ENCODE data around the gene TMEM269. TPM values are rescaled to one million over a fixed set of nuclear protein-coding genes. Genes with fewer than 3 reads are reported as not detected.

Gene TMEM269
- polyA plus RNA-seq, 1 donor (not counting 4 experiments of a cell fraction or from before 2014, with no cell fraction given), result 0.12 TPM

- TF ChIP-seq EZH2 (IDR thresholded peaks at IDR 0.05; ENCODE audit: low read length), result no peak
- TF ChIP-seq, protein P1, sequence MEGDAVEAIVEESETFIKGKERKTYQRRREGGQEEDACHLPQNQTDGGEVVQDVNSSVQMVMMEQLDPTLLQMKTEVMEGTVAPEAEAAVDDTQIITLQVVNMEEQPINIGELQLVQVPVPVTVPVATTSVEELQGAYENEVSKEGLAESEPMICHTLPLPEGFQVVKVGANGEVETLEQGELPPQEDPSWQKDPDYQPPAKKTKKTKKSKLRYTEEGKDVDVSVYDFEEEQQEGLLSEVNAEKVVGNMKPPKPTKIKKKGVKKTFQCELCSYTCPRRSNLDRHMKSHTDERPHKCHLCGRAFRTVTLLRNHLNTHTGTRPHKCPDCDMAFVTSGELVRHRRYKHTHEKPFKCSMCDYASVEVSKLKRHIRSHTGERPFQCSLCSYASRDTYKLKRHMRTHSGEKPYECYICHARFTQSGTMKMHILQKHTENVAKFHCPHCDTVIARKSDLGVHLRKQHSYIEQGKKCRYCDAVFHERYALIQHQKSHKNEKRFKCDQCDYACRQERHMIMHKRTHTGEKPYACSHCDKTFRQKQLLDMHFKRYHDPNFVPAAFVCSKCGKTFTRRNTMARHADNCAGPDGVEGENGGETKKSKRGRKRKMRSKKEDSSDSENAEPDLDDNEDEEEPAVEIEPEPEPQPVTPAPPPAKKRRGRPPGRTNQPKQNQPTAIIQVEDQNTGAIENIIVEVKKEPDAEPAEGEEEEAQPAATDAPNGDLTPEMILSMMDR (optimal IDR thresholded peaks at IDR 0.05 in 1 of 3, IDR thresholded peaks at IDR 0.05 in 1 of 3, conservative IDR thresholded peaks at IDR 0.05 in 1 of 3; ENCODE audit: extremely low read depth in 1 of 3, insufficient read depth in 2 of 3, low read length in 3 of 3), result no peak
- H3K9me1 ChIP-seq (ENCODE audit: control insufficient read depth, extremely low read depth, insufficient read depth, low read length), result no peaks in the 10 kb centered on the region
- H3K4me1 ChIP-seq (ENCODE audit: control insufficient read depth, extremely low read depth, insufficient read depth, low read length), result peaks cover 10% of the 10 kb centered on the region
- H3K9ac ChIP-seq (ENCODE audit: control insufficient read depth, extremely low read depth, insufficient read depth, low read length), result no peak overlapping the region
- no peak overlapping the region for H3K4me2 ChIP-seq (ENCODE audit: control insufficient read depth, extremely low read depth, insufficient read depth, low read depth, low read length)
- H3K36me3 ChIP-seq (ENCODE audit: control insufficient read depth in 2 of 2, extremely low read depth in 1 of 2, insufficient read depth in 2 of 2, low read length in 2 of 2), result peaks cover 24 to 32% of the 10 kb centered on the region in 2 experiments
- no peaks in the 10 kb centered on the region for H3K27me3 ChIP-seq (ENCODE audit: control insufficient read depth, extremely low read depth, insufficient read depth, low read length)
- FAIRE-seq, result no peak
- no peaks in the 10 kb centered on the region for H4K20me1 ChIP-seq (ENCODE audit: control insufficient read depth, extremely low read depth, insufficient read depth, low read length)
- DNase-seq (ENCODE audit: low read depth, low spot score), result no peak
- H3K9me3 ChIP-seq (ENCODE audit: control insufficient read depth, low read depth, low read length), result no peaks in the 10 kb centered on the region
- no peak overlapping the region for H2AFZ ChIP-seq (ENCODE audit: control insufficient read depth, low read length)
- dilution Hi-C loops (cut with MboI; ENCODE audit: extremely low pct_ligation_motif_present, low sequenced_read_pairs), result no loop called here
- H3K79me2 ChIP-seq (ENCODE audit: control insufficient read depth, insufficient read depth, low read length), result no peaks in the 10 kb centered on the region
- no peak overlapping the region for H3K4me3 ChIP-seq (ENCODE audit: control insufficient read depth in 2 of 3, extremely low read depth in 1 of 3, insufficient read depth in 2 of 3, low read depth in 1 of 3, low read length in 3 of 3)
- no peak overlapping the region for H3K27ac ChIP-seq (ENCODE audit: control insufficient read depth, insufficient read depth, low read length)
Measured at GRCh38 chr1:42757892-42758275, 26.9 kb upstream of the TMEM269 start.

DNA sequence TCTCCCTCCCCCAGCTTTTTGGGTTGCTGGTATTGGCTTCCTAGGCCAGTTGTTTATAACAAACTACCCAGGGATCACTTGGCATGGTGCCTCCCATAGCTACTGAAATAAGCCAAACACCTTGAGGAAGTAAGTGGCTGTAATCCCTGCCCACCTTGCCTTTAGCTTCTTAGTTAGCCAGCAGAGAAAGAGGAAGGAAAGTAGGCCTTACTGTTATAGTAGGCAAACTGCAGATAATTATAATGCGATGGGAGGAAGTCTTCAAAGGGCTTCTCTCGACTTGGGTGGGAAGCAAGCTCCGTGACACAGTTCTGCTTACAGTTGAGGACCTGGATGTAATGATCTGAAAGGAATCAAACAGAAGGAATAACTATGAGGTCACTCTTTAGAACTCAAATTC lies 26.1 kb upstream of the TMEM269 start:
- H3K4me3 ChIP-seq (ENCODE audit: control insufficient read depth in 2 of 3, extremely low read depth in 1 of 3, insufficient read depth in 2 of 3, low read depth in 1 of 3, low read length in 3 of 3), result no peak overlapping the region
- dilution Hi-C loops (cut with MboI; ENCODE audit: extremely low pct_ligation_motif_present, low sequenced_read_pairs), result no loop called here
- H3K9me1 ChIP-seq (ENCODE audit: control insufficient read depth, extremely low read depth, insufficient read depth, low read length), result no peaks in the 10 kb centered on the region
- FAIRE-seq, result no peak
- TF ChIP-seq, protein P1 (optimal IDR thresholded peaks at IDR 0.05 in 1 of 3, IDR thresholded peaks at IDR 0.05 in 1 of 3, conservative IDR thresholded peaks at IDR 0.05 in 1 of 3; ENCODE audit: extremely low read depth in 1 of 3, insufficient read depth in 2 of 3, low read length in 3 of 3), result no peak
- no peak for TF ChIP-seq EZH2 (IDR thresholded peaks at IDR 0.05; ENCODE audit: low read length)
- no peak overlapping the region for H3K4me2 ChIP-seq (ENCODE audit: control insufficient read depth, extremely low read depth, insufficient read depth, low read depth, low read length)
- H2AFZ ChIP-seq (ENCODE audit: control insufficient read depth, low read length), result no peak overlapping the region
- peaks cover 6% of the 10 kb centered on the region for H3K4me1 ChIP-seq (ENCODE audit: control insufficient read depth, extremely low read depth, insufficient read depth, low read length)
- no peaks in the 10 kb centered on the region for H3K27me3 ChIP-seq (ENCODE audit: control insufficient read depth, extremely low read depth, insufficient read depth, low read length)
- H3K9ac ChIP-seq (ENCODE audit: control insufficient read depth, extremely low read depth, insufficient read depth, low read length), result no peak overlapping the region
- H3K27ac ChIP-seq (ENCODE audit: control insufficient read depth, insufficient read depth, low read length), result no peak overlapping the region
- no peaks in the 10 kb centered on the region for H4K20me1 ChIP-seq (ENCODE audit: control insufficient read depth, extremely low read depth, insufficient read depth, low read length)
- H3K36me3 ChIP-seq (ENCODE audit: control insufficient read depth in 2 of 2, extremely low read depth in 1 of 2, insufficient read depth in 2 of 2, low read length in 2 of 2), result peaks cover 24 to 32% of the 10 kb centered on the region in 2 experiments
- DNase-seq (ENCODE audit: low read depth, low spot score), result no peak
- H3K9me3 ChIP-seq (ENCODE audit: control insufficient read depth, low read depth, low read length), result no peaks in the 10 kb centered on the region
- H3K79me2 ChIP-seq (ENCODE audit: control insufficient read depth, insufficient read depth, low read length), result peaks cover under 1% of the 10 kb centered on the region
